GM23248 (cell line): ENCODE results near the gene GPAT3.

Source experiments
- EZH2 ChIP-seq: fragments of 200-600 bp; sonication (generic); IDR thresholded peaks from 2 replicates; pipeline ENCODE4 v1.6.1; 2018; ENCODE audit warnings: antibody characterized with exemption, mild to moderate bottlenecking; ENCODE audit not compliant: insufficient read depth, poor library complexity, severe bottlenecking
- EZH2phosphoT487 ChIP-seq: fragments of 200-600 bp; sonication (generic); IDR thresholded peaks from 2 replicates; pipeline ENCODE4 v1.6.1; 2018; ENCODE audit warnings: antibody characterized with exemption, moderate library complexity, mild to moderate bottlenecking, low read depth; ENCODE audit not compliant: insufficient read depth

DNA sequence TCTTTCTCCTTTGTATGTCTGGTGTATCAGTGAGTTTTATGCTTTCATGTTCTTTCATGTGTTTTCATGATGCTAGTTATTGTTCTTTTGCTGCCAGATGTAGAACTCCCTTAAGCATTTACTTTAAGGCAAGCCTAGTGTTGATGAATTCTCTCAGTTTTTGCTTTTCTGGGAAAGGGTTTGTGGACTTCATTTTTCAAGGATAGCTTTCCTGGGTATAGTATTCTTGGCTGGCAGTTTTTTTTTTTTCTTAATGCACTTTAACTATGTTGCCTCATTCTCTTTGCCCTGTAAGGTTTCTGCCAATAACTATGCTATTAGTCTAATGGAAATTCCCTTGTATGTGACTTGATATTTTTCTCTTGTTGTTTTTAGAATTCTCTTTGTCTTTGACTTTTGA, 77.1 kb downstream of the GPAT3 start:
- no peak for TF ChIP-seq EZH2
- TF ChIP-seq EZH2phosphoT487, result no peak
